PC-9 (cell line): ENCODE data around the gene JMJD8.

Experiments
- CTCF ChIP-seq: fragments of 200-600 bp; sonication (generic); conservative IDR thresholded peaks from 2 replicates; pipeline ENCODE4 v1.6.1; 2017; ENCODE audit warnings: mixed run types, antibody characterized with exemption, mild to moderate bottlenecking, moderate library complexity
- EZH2 ChIP-seq: fragments of 200-600 bp; sonication (generic); IDR thresholded peaks from 2 replicates; pipeline ENCODE4 v1.8.0; 2017; ENCODE audit warnings: antibody characterized with exemption, low read depth

DNA sequence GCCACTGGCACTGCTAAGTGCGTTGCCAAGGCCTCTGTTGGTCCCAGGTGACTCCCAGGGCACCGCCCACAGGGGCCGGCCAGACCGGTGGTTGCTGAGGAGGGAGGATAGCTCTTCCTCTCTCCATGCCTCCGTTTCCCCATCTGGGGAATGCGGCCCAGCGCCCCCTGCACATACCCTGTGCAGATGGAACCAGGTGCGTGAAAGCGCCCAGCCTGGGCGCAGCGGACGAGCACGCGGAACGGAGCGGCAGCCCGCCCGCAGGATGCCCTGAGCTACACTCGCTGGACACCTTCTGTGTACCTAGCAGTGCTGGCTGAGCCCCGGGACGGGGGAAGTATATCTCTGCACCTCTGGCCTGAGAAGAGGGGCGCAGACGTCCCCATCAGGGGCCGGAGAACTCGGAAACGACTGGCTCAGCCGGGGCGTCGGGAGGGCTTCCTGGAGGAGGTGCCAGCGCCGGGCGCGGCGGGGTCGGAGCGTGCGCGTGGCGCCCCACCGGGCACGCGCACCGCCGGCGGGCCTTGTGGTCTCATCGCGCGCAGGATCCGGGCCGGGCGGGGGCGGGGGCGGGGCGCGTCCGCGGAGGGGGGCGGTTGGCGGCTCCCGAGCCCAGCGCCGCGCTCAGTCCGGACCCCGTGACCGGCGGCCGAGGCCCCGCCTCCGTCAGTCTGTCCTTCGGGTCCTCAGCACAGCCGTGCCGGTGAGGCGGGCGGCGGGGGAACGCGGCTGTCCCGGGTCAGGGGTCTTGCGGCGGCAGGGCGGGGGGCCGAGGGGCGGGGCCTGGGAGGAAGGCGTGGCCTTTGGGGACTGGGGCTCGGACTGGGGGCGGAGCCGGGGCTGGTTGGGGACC, 42.5 kb upstream of the JMJD8 start, which contains the start of the genes CCDC78 and HAGHL:
- TF ChIP-seq EZH2 (no peak), CTCF (no peak)
